T47D (cell line): ENCODE data around the gene IL2RG.

Source experiments
- DNase-seq, 2 experiments: peaks; one replicate each; pipeline versions ENCODE4 v3.0.0 to v3.0.0-alpha.2; 2011 to 2012; ENCODE audit warnings: low read depth in 1 of 2, low spot score in 1 of 2
- JUND ChIP-seq: IDR thresholded peaks from 2 replicates; pipeline ENCODE4 v1.6.1; 2012; ENCODE audit warnings: low read depth
- in situ Hi-C: cut with HindIII; loops from 2 replicates; pipeline ENCODE4 v1.10.0; 2016; ENCODE audit warnings: low sequenced_read_pairs, low pct_unique_long_range_greater_than_20kb

The IL2RG gene

GRCh38 chrX:71128915-71129765 is 17.8 kb upstream of the IL2RG start:
- TF ChIP-seq JUND, result no peak
- in situ Hi-C loops, result no loop called here
- DNase-seq, result peak; percentile 23 to 60

DNA sequence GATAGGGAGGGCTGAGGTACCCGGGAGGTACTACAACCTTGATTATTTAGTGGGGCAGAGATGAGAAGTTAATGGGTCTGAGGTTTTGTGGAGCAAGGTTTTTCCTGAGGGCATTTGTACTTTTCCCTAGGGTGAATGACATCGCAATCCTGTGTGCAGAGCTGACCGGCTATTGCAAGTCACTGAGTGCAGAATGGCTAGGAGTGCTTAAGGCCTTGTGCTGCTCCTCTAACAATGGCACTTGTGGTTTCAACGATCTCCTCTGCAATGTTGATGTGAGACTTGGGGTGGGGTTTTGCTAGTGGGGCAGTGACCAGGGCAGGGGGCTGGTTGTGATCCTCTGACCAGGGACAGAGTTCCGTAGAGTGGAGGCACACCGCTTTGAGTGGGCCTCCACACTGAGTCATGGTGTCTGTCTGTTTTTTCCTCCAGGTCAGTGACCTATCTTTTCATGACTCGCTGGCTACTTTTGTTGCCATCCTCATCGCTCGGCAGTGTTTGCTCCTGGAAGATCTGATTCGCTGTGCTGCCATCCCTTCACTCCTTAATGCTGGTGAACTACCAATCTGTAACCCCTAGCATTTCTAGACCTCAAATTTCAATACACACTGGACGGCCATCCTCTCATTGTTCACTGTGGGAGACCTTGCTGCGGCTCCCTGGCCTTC is 16.9 kb upstream of the IL2RG start:
- no peak for DNase-seq
- TF ChIP-seq JUND, result no peak
- in situ Hi-C loops, result no loop called here

DNA sequence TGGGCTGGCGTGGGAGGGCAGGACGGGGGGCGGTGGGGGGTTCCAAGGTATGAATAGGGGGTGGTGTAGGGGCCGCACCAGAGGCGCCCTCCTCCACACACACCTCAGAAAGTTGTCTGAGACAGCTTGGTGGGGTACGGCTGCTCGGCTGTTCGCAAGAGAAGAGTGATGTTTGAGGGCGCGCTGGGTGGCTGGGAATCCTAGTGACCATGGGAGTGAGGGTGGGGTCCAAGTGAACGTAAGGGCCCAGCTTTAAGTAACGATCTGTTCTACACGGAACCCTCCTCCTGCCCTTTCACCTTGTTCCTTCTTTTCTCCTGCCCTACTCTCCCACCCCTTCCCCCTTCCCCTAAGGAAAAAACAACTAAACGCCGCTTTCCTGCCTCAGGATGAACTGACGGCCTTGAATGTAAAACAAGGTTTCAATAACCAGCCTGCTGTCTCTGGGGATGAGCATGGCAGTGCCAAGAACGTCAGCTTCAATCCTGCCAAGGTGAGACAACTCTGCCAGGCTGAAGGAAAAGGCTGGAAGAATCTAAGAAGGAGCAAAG is 7.7 kb upstream of the IL2RG start:
- in situ Hi-C loops, result no loop called here
- DNase-seq, result no peak
- no peak for TF ChIP-seq JUND

- in situ Hi-C loops, result no loop called here
Measured at GRCh38 chrX:71118032-71118984, 6.9 kb upstream of the IL2RG start, which contains the start of gene MED12. TSS of gene MED12 (plus strand) at chrX:71118596. CDS start at chrX:71118755, 159 bp downstream.

DNA sequence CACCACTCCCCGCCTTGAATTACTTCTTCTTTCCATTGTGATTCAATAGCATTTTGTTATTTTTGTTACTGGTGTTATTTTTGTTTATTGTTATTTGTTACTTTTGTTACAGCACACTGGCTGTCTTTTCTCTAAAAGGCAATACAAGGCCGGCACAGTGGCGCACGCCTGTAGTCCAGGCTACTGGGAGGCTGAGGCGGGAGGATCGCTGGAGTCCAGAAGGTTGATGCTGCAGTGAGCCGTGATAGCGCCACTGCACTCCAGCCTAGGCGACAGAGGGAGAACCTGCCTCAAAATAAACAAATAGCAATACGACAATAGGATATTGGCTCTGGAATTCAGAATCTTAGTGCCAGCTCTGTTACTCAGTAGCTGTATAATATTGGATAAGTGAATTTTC is 6.0 kb upstream of the IL2RG start:
- in situ Hi-C loops, result no loop called here
- no peak for DNase-seq
- TF ChIP-seq JUND, result no peak

More at GRCh38 chrX:71118032-71118984, 6.9 kb upstream of the IL2RG start, which contains the start of gene MED12:
- peak; percentile 16 to 75 for DNase-seq
- no peak for TF ChIP-seq JUND

DNA sequence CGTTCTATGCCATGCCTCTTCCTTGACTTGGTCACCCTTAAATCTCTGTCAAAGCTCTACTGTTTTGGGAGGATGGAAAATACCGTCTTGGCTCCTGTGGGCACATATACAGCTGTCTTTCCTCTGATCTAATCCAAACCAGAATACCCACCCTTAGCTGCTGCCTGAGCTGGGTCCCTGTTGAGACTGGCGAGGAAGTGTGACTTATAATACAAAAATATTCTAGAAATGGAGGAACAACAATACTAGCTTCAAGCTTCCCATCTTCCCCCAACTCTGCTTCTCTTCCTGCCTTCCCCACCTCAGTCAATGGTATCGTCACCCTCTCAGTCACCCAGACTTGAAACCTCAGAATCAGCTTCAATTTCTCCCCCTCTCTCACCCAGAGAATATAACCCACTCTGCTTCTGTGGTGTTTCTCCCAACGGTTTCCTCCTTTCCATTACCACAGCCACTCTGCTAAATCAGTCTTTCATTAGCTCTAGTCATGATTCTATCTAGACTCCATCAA is 599 bp upstream of the IL2RG start:
- in situ Hi-C loops, result no loop called here
- no peak for DNase-seq
- no peak for TF ChIP-seq JUND

GRCh38 chrX:71109051-71109450 is 2.3 kb downstream of the IL2RG start:
- TF ChIP-seq JUND, result no peak
- in situ Hi-C loops, result no loop called here
- DNase-seq, result no peak

DNA sequence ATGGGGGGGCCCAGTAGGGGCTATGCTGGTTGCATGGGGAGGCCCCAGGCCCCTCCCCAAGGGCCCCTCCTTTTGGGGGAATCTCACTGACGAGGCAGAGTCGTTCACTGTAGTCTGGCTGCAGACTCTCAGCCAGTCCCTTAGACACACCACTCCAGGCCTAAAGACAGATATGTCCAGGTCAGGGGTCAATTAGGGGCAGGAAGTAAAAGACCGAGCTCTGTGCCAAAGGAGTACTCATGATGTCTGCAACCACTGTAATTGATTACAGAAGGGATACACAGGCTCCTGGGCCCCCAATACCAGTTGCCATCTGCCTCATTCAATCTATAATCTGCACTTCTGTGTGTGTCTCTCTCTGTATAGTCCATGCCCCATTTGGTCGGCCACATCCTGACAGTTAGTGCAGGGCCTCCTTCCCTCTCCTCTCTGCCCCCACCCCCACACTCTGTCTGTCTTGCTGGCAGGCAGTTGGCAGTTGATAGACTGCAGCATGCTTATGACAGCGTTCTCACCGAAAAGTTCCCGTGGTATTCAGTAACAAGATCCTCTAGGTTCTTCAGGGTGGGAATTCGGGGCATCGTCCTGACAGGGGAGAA is 3.5 kb downstream of the IL2RG start:
- no peak for DNase-seq
- TF ChIP-seq JUND, result no peak
- in situ Hi-C loops, result no loop called here

- TF ChIP-seq JUND, result no peak
Measured at GRCh38 chrX:71107245-71107644, 4.1 kb downstream of the IL2RG start.

DNA sequence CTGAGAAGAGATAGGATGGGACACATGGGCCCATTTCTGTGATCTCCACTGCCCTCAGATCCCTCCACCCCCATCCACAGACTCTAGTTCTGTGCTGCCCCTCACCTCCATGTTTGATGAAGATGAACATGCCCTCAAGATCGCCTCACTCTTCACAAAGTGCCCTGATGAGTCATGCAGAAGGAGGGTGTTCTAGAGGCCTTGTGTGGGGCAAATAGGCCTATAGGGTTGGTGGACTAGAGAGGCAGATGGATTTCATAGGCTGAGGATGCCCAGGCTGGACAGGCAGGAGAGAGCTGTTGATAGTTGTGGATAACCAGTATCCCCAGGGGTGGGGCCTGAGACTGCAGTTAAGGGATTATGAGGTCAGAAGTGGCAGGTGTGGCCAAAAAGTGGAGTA is 5.0 kb downstream of the IL2RG start, which contains the start of gene CXorf65:
CXorf65 (minus strand) TSS at position 314 of the 400 bp plus-strand sequence; CDS start at position 130, 184 bp downstream.
- in situ Hi-C loops, result no loop called here
- DNase-seq, result no peak

More at GRCh38 chrX:71107245-71107644, 4.1 kb downstream of the IL2RG start:
- DNase-seq, result no peak
- in situ Hi-C loops, result no loop called here

DNA sequence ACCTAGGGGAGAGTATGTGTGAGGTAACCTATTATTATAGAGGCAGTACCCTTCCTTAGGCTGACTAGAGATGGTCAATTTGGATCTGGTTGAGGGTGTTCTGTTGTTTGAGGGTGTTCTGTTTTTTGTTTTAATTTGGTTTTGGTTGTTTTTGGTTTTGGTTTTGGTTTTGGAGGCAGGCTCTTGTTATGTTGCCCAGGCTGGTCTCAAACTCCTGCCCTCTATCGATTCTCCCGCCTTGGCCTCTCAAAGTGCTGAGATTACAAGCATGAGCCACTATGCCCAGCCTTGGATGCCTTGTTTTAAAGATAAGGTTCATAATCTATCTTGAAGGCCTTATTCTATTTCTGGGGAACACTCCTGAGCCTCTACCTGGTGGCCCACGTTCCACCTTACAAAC is 5.7 kb downstream of the IL2RG start:
- TF ChIP-seq JUND, result no peak
- DNase-seq, result no peak
- in situ Hi-C loops, result no loop called here

More for the DNA sequence above, 5.0 kb downstream of the IL2RG start, which contains the start of gene CXorf65:
- TF ChIP-seq JUND, result no peak
